ENCODE results near the gene PHC1. TPM values are rescaled to one million over a fixed set of nuclear protein-coding genes. Genes with fewer than 3 reads are reported as not detected.

PHC1 gene
- total and polyA plus RNA-seq, 2 donors (not counting 1 experiment from before 2014, with no cell fraction given): 64.2 to 86.9 TPM

GRCh38 chr12:8887285-8887715 lies 27.0 kb upstream of the PHC1 start:
- no peaks in the 10 kb centered on the region for H3K9me3 Mint-ChIP-seq (ENCODE audit: insufficient read depth)
- intact Hi-C loops (cut with micrococcal nuclease): no loop called here
- Histone ChIP-seq H3K79me2 (ENCODE audit: control insufficient read depth, insufficient read depth, low read length) (no peaks in the 10 kb centered on the region), H3K4me2 (replicated peaks; ENCODE audit: low read depth, low read length, poor library complexity, severe bottlenecking) (no peak overlapping the region), H3K4me1 (ENCODE audit: control insufficient read depth in 2 of 2, insufficient read depth in 2 of 2, low read length in 2 of 2) (peaks cover 0 to 4% of the 10 kb centered on the region in 2 donors), H3K9me3 (ENCODE audit: control extremely low read depth in 1 of 3, control insufficient read depth in 2 of 3, insufficient read depth in 1 of 3, low read length in 2 of 3) (no peaks in the 10 kb centered on the region), H3K36me3 (replicated peaks in 1 of 2; ENCODE audit: control extremely low read depth in 1 of 2, control insufficient read depth in 1 of 2, extremely low read depth in 1 of 2, insufficient read depth in 2 of 2, low read length in 1 of 2) (no peaks in the 10 kb centered on the region), H3K9ac (ENCODE audit: low read length) (no peak overlapping the region), H4K20me1 (ENCODE audit: control insufficient read depth, insufficient read depth, low read length, poor library complexity, severe bottlenecking) (no peaks in the 10 kb centered on the region), H2AFZ (ENCODE audit: insufficient read depth, low read depth, low read length, poor library complexity, severe bottlenecking) (no peak overlapping the region), H3K4me3 (ENCODE audit: control extremely low read depth in 1 of 5, extremely low read depth in 1 of 5, insufficient read depth in 1 of 5, low read depth in 2 of 5, low read length in 4 of 5) (no peak overlapping the region), H3K27me3 (replicated peaks in 1 of 4; ENCODE audit: control extremely low read depth in 1 of 4, control insufficient read depth in 3 of 4, insufficient read depth in 4 of 4, low read length in 3 of 4) (no peaks in the 10 kb centered on the region), H3K27ac (ENCODE audit: low read length in 2 of 2) (no peak overlapping the region)
- DNase-seq: no peak
- TF ChIP-seq, protein P1, sequence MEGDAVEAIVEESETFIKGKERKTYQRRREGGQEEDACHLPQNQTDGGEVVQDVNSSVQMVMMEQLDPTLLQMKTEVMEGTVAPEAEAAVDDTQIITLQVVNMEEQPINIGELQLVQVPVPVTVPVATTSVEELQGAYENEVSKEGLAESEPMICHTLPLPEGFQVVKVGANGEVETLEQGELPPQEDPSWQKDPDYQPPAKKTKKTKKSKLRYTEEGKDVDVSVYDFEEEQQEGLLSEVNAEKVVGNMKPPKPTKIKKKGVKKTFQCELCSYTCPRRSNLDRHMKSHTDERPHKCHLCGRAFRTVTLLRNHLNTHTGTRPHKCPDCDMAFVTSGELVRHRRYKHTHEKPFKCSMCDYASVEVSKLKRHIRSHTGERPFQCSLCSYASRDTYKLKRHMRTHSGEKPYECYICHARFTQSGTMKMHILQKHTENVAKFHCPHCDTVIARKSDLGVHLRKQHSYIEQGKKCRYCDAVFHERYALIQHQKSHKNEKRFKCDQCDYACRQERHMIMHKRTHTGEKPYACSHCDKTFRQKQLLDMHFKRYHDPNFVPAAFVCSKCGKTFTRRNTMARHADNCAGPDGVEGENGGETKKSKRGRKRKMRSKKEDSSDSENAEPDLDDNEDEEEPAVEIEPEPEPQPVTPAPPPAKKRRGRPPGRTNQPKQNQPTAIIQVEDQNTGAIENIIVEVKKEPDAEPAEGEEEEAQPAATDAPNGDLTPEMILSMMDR (IDR thresholded peaks at IDR 0.05): no peak
- TF ChIP-seq EZH2 (IDR thresholded peaks at IDR 0.05; ENCODE audit: borderline replicate concordance, insufficient read depth, low read depth, low read length, poor library complexity, severe bottlenecking): no peak
- no peak overlapping the region for H3K27ac Mint-ChIP-seq
- ChIA-PET POLR2A (no interaction called here), CTCF (interaction anchor here (7.3 kb wide), 1 partner anchor 205 kb away, joined by 110 read pairs; no protein-coding TSS in a partner anchor)
- H3K4me3 Mint-ChIP-seq: no peak overlapping the region
- WGBS (ENCODE audit: insufficient coverage): 97% methylated on average over 2 of the region's 4 CpGs
- peaks cover 5% of the 10 kb centered on the region for H3K4me1 Mint-ChIP-seq
- no peak for ATAC-seq (ENCODE audit: low read depth)
- H3K27me3 Mint-ChIP-seq: peaks cover 8% of the 10 kb centered on the region

GRCh38 chr12:8890313-8891085 lies 23.8 kb upstream of the PHC1 start:
- Histone ChIP-seq H3K27ac (ENCODE audit: low read length in 2 of 2) (peak overlapping the region in 1 of 2 donors; percentile 60), H3K27me3 (replicated peaks in 1 of 4; ENCODE audit: control extremely low read depth in 1 of 4, control insufficient read depth in 3 of 4, insufficient read depth in 4 of 4, low read length in 3 of 4) (no peaks in the 10 kb centered on the region), H3K4me2 (replicated peaks; ENCODE audit: low read depth, low read length, poor library complexity, severe bottlenecking) (peak overlapping the region; percentile 75), H3K79me2 (ENCODE audit: control insufficient read depth, insufficient read depth, low read length) (no peaks in the 10 kb centered on the region), H3K9ac (ENCODE audit: low read length) (peak overlapping the region; percentile 72), H3K4me1 (ENCODE audit: control insufficient read depth in 2 of 2, insufficient read depth in 2 of 2, low read length in 2 of 2) (peaks cover 0 to 4% of the 10 kb centered on the region in 2 donors), H4K20me1 (ENCODE audit: control insufficient read depth, insufficient read depth, low read length, poor library complexity, severe bottlenecking) (no peaks in the 10 kb centered on the region), H3K36me3 (replicated peaks in 1 of 2; ENCODE audit: control extremely low read depth in 1 of 2, control insufficient read depth in 1 of 2, extremely low read depth in 1 of 2, insufficient read depth in 2 of 2, low read length in 1 of 2) (no peaks in the 10 kb centered on the region), H3K9me3 (ENCODE audit: control extremely low read depth in 1 of 3, control insufficient read depth in 2 of 3, insufficient read depth in 1 of 3, low read length in 2 of 3) (no peaks in the 10 kb centered on the region), H3K4me3 (ENCODE audit: control extremely low read depth in 1 of 5, extremely low read depth in 1 of 5, insufficient read depth in 1 of 5, low read depth in 2 of 5, low read length in 4 of 5) (peak overlapping the region; percentile 45 to 81 (median 62)), H2AFZ (ENCODE audit: insufficient read depth, low read depth, low read length, poor library complexity, severe bottlenecking) (peak overlapping the region; percentile 86)
- peaks cover 4% of the 10 kb centered on the region for H3K27me3 Mint-ChIP-seq
- H3K4me3 Mint-ChIP-seq: peak overlapping the region; percentile 89
- peak; percentile 77 for DNase-seq
- WGBS (ENCODE audit: insufficient coverage): 11% methylated on average over 2 of the region's 14 CpGs
- H3K4me1 Mint-ChIP-seq: peaks cover 5% of the 10 kb centered on the region
- H3K27ac Mint-ChIP-seq: peak overlapping the region; percentile 53
- peak; percentile 86 for ATAC-seq (ENCODE audit: low read depth)
- intact Hi-C loops (cut with micrococcal nuclease): loop anchor here (1.0 to 10.0 kb wide), 7 partner anchors 24 to 346 kb away; partner anchors contain the start of genes PHC1 and RIMKLB
- no peaks in the 10 kb centered on the region for H3K9me3 Mint-ChIP-seq (ENCODE audit: insufficient read depth)
- POLR2A ChIA-PET: interaction anchor here (0.6 kb wide), 1 partner anchor 13 kb away, joined by 5 read pairs; no protein-coding TSS in a partner anchor
- no peak for TF ChIP-seq EZH2 (IDR thresholded peaks at IDR 0.05; ENCODE audit: borderline replicate concordance, insufficient read depth, low read depth, low read length, poor library complexity, severe bottlenecking)
- TF ChIP-seq, protein P1 (IDR thresholded peaks at IDR 0.05): peak; percentile 96
- CTCF ChIA-PET: interaction anchor here (0.6 to 7.3 kb wide), 35 partner anchors 9 to 1996 kb away, joined by 3 to 110 read pairs (median 4); partner anchors contain the start of genes CLEC4E, M6PR, PHC1 and RIMKLB

Data from B cell (primary cell).